ENCODE data around the gene FBXO47.

FBXO47 gene, protein sequence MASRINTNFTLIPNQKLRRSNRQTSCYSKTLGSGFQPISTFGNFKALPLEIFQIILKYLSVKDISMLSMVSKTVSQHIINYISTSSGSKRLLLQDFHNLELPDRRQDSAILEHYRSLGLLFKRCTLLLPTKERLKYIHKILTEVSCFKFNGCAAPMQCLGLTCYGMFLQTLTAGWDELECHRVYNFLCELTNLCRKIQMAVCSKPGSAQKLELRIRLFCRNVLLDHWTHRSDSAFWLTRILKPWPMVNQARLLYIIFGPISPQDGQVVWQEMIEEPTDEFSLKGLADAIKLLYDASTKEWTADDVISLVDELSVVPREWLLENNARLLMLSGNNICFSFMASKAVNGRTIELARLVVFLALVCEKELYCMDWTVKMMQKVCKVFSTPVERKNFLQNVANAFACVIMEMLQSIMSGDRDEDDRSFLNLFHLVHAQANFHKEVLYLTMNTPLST

DNA sequence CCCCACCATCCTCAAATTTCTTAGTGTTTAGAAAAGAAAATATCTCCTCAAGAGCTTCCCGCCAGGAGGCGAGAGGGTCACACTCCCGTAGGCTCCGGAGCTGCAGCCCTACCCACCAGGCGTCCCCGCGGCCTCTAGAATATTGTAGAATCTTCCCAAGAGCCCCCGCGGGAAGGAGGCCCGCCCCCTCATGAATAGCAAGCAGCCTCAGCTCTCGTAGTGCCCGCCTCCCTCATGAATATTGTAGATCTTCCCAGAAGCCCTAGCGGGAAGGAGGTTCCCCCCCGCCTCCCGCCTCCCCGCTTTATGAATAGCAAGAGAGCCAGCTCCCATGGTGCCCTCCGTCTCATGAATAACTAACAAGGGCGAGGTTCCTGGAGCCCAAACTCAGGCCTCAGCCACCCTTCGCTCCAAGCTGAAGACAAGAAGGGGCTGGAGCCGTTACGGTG is at the start of gene FBXO47:
FBXO47 (minus strand) TSS at position 114 of the 449 bp plus-strand sequence. CDS start 4,378 bp downstream, outside the sequence.
- no peak for TF ChIP-seq ZNF384 (IDR thresholded peaks at IDR 0.05)
- TF ChIP-seq ELF4 (IDR thresholded peaks at IDR 0.05): no peak
- no peak for TF ChIP-seq NFRKB (IDR thresholded peaks at IDR 0.05)
- TF ChIP-seq SUZ12 (IDR thresholded peaks at IDR 0.05): no peak
- no peak for TF ChIP-seq CTBP1 (IDR thresholded peaks at IDR 0.05; ENCODE audit: borderline replicate concordance)
- TF ChIP-seq ARNT (IDR thresholded peaks at IDR 0.05): no peak
- TF ChIP-seq HDGF (IDR thresholded peaks at IDR 0.05; ENCODE audit: borderline replicate concordance): no peak
- no peak for TF ChIP-seq L3MBTL2 (conservative IDR thresholded peaks at IDR 0.05)
- no peak for TF ChIP-seq FOXK2 (IDR thresholded peaks at IDR 0.05)
- no peak for TF ChIP-seq LEF1 (IDR thresholded peaks at IDR 0.05; ENCODE audit: borderline replicate concordance)
- no peak for TF ChIP-seq FOXA1 (IDR thresholded peaks at IDR 0.05)
- TF ChIP-seq BHLHE40 (IDR thresholded peaks at IDR 0.05; ENCODE audit: borderline replicate concordance): no peak
- TF ChIP-seq, protein P1, sequence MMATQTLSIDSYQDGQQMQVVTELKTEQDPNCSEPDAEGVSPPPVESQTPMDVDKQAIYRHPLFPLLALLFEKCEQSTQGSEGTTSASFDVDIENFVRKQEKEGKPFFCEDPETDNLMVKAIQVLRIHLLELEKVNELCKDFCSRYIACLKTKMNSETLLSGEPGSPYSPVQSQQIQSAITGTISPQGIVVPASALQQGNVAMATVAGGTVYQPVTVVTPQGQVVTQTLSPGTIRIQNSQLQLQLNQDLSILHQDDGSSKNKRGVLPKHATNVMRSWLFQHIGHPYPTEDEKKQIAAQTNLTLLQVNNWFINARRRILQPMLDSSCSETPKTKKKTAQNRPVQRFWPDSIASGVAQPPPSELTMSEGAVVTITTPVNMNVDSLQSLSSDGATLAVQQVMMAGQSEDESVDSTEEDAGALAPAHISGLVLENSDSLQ (IDR thresholded peaks at IDR 0.05): no peak
- TF ChIP-seq FOXM1 (IDR thresholded peaks at IDR 0.05; ENCODE audit: borderline replicate concordance): no peak
- TF ChIP-seq SP1 (IDR thresholded peaks at IDR 0.05): no peak
- TF ChIP-seq TARDBP (IDR thresholded peaks at IDR 0.05): no peak
- ChIA-PET CTCF (no interaction called here), POLR2A (interaction anchor here (1.2 kb wide), 1 partner anchor 113 kb away, joined by 3 read pairs; the partner anchor contains the start of gene RPL23)
- DNase-seq (ENCODE audit: extremely low spot score): peak; percentile 5

DNA sequence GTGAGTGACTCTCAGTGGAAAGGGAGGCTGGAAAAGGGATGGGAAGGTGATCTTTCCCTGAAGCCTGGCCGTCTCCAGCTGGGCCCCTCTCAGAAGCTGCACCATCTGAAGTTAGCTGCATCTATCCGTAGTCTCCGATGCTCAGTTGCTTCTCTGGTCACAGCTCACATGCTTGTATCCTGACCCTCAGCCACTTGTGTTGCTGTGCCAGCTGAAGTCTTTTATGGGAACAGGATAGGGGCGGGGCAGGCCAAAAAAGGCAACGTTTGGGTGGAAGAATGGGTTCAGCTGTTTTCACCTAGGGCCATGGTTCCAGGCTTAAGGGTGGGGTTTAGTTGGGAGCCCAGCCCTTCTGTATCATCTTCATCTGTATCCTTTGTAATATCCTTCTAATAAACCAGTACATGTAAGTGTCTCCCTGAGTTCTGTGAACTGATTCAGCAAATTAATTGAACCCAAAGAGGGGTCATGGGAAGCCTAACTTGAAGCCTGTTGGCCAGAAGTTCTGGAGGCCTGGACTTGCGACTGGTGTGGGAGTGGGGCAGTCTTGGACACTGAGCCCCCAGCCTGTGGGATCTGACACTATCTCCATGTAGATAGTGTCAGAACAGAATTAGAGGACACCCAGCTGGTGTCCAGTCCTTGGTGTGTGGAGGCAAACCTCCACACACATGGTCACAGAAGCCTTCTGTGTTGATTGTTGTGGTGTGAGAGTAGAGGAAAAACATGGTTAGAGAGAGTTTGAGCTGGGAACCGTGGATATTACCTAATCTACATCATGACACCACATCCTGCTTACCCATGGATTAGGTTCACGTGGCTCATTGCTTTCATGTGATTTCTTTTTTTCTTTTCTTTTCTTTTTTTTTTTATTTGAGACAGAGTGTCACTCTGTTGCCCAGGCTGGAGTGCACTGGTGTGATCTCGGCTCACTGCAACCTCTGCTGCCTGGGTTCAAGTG is 49.3 kb upstream of the FBXO47 start:
- ChIA-PET CTCF (interaction anchor here (0.6 to 1.5 kb wide), 2 partner anchors 33 to 154 kb away, joined by 4 to 5 read pairs; no protein-coding TSS in a partner anchor), POLR2A (interaction anchor here (0.7 to 2.2 kb wide), 3 partner anchors 40 to 193 kb away, joined by 3 to 6 read pairs (median 3); partner anchors contain the start of gene RPL19)

DNA sequence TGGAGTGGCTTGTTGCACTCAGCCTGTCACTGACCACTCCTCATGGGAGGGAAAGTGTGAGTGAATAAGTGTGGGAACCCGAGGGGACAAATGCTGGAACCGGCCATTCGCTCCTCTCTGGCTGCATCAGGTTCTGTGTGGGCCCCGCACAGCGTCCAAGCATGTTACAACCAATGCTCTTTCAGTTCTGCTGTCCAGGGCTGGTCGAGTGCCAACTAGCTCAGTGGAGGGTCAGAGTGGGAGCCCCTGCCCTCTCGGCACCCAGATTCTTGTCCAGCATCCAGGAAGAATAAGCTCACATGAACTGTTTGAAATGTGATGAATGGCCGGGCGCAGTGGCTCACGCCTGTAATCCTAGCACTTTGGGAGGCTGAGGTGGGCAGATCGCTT is 48.3 kb upstream of the FBXO47 start:
- POLR2A ChIA-PET: interaction anchor here (2.2 kb wide), 1 partner anchor 184 kb away, joined by 6 read pairs; the partner anchor contains the start of gene RPL19
- DNase-seq (ENCODE audit: extremely low spot score): no peak
- CTCF ChIA-PET: no interaction called here
- no peak for TF ChIP-seq L3MBTL2 (conservative IDR thresholded peaks at IDR 0.05)
- no peak for TF ChIP-seq LEF1 (IDR thresholded peaks at IDR 0.05; ENCODE audit: borderline replicate concordance)
- TF ChIP-seq BHLHE40 (IDR thresholded peaks at IDR 0.05; ENCODE audit: borderline replicate concordance): no peak
- no peak for TF ChIP-seq SP1 (IDR thresholded peaks at IDR 0.05)
- no peak for TF ChIP-seq FOXM1 (IDR thresholded peaks at IDR 0.05; ENCODE audit: borderline replicate concordance)
- no peak for TF ChIP-seq HDGF (IDR thresholded peaks at IDR 0.05; ENCODE audit: borderline replicate concordance)
- TF ChIP-seq ELF4 (IDR thresholded peaks at IDR 0.05): no peak
- no peak for TF ChIP-seq SUZ12 (IDR thresholded peaks at IDR 0.05)
- TF ChIP-seq TARDBP (IDR thresholded peaks at IDR 0.05): no peak
- no peak for TF ChIP-seq FOXK2 (IDR thresholded peaks at IDR 0.05)
- no peak for TF ChIP-seq FOXA1 (IDR thresholded peaks at IDR 0.05)
- TF ChIP-seq NFRKB (IDR thresholded peaks at IDR 0.05): no peak
- TF ChIP-seq ARNT (IDR thresholded peaks at IDR 0.05): no peak
- TF ChIP-seq ZNF384 (IDR thresholded peaks at IDR 0.05): no peak
- TF ChIP-seq, protein P1 (IDR thresholded peaks at IDR 0.05): no peak
- TF ChIP-seq CTBP1 (IDR thresholded peaks at IDR 0.05; ENCODE audit: borderline replicate concordance): no peak

More for the DNA sequence above, 49.3 kb upstream of the FBXO47 start:
- TF ChIP-seq SP1 (IDR thresholded peaks at IDR 0.05): no peak
- no peak for TF ChIP-seq L3MBTL2 (conservative IDR thresholded peaks at IDR 0.05)
- TF ChIP-seq ARNT (IDR thresholded peaks at IDR 0.05): no peak
- TF ChIP-seq SUZ12 (IDR thresholded peaks at IDR 0.05): no peak
- no peak for TF ChIP-seq FOXK2 (IDR thresholded peaks at IDR 0.05)
- TF ChIP-seq LEF1 (IDR thresholded peaks at IDR 0.05; ENCODE audit: borderline replicate concordance): no peak
- no peak for TF ChIP-seq NFRKB (IDR thresholded peaks at IDR 0.05)
- TF ChIP-seq ELF4 (IDR thresholded peaks at IDR 0.05): no peak
- TF ChIP-seq BHLHE40 (IDR thresholded peaks at IDR 0.05; ENCODE audit: borderline replicate concordance): no peak
- no peak for TF ChIP-seq CTBP1 (IDR thresholded peaks at IDR 0.05; ENCODE audit: borderline replicate concordance)
- DNase-seq (ENCODE audit: extremely low spot score): no peak

DNA sequence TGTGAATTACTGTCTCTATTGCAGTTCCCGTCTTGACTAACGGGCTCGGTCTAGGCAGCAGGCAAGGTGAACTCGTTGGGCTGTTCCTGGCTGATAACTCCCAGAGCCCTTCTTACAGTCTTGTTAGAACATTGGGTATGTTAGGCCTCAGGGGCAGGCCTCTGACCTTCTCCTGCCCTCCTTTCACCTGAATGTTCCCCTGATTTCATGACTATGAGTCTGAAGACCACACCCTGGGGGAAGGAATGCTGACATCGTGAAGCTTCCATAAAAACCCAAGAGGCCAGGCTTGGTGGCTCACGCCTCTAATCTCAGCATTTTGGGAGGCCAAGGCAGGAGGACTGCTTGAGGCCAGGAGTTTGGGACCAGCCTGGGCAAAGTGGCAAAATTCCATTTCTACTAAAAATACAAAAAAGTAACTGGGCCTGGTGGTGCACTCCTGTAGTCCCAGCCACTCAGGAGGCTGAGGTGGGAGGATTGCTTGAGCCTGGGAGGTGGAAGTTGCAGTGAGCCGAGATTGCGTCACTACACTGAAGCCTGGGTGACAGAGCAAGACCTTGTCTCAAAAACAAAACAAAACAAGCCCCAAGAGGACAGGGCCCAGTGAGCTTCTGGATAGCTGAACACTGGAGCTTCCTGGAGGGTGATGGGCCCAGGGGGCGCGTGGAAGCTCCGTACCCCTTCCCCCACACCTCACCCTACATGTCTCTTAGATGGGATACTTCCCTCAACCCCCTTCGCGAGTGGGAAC is 47.8 kb upstream of the FBXO47 start:
- TF ChIP-seq ZNF384 (IDR thresholded peaks at IDR 0.05): no peak
- ChIA-PET POLR2A (interaction anchor here (2.2 kb wide), 1 partner anchor 185 kb away, joined by 6 read pairs; the partner anchor contains the start of gene RPL19), CTCF (no interaction called here)
- no peak for DNase-seq (ENCODE audit: extremely low spot score)

All from HEK293T (cell line).